Measurements from ENCODE around the gene MRPL34.
"Not testable (repeated sequence)": the region's sequence is repeated elsewhere in the genome, so short reads cannot be mapped to it uniquely, and the experiment has no call there.

MRPL34 gene

DNA sequence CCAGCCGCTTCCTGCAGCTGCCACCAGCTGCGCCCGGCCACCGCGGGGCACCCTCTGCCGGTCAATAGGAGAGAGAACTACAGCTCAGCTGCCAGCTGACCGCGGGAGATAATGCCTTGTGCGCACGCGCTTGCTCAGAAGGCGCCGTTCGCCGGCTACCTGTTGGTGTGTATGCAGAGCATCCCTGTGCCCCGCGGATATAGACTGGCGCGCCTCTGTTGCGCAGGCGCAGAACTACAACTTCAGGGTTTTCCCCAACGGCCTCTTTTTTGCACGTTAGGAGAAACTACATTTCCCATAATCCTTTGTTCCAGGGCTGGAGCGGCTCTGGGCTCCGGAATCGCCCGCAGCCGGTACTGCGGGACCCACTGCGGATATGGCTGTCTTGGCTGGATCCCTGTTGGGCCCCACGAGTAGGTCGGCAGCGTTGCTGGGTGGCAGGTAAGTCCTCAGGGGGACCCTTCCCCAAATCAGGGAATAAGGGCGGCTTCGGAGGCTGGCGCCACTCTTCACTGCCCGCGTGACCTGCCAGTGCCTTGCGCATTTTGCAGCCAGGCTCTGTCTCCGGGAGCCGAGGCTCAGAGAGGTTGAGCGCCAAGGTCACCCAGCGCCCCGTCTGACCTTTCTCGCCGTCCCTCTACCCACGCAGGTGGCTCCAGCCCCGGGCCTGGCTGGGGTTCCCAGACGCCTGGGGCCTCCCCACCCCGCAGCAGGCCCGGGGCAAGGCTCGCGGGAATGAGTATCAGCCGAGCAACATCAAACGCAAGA lies at the start of gene MRPL34:
Gene MRPL34, plus strand, starts transcription at position 356 of the 768 bp plus-strand sequence. Its CDS starts 21 bp downstream, at position 377.
- FAIRE-seq (peak; percentile 93), DNase-seq (ENCODE audit: low spot score) (peak; percentile 100)

DNA sequence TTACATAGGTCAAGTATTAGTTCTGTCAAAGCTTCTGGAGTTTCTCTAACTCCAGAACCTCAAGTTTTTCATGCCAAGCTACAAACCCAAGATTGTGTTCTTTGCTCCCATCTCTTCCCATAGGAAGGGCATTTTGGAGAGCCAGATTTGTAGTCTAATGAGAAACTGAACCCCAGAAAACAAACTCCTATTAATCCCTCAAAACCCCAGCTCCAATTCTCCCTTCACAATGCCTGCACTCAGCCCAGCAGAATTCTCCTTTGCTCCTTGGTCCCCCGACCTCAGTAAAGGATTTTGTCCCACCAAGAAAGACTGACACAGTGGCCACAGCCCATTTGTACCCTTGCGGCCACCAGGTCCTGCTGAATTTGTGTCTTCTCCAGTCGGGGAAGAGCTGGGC lies 49.5 kb upstream of the MRPL34 start:
- FAIRE-seq (no peak), DNase-seq (ENCODE audit: low spot score) (no peak)

DNA sequence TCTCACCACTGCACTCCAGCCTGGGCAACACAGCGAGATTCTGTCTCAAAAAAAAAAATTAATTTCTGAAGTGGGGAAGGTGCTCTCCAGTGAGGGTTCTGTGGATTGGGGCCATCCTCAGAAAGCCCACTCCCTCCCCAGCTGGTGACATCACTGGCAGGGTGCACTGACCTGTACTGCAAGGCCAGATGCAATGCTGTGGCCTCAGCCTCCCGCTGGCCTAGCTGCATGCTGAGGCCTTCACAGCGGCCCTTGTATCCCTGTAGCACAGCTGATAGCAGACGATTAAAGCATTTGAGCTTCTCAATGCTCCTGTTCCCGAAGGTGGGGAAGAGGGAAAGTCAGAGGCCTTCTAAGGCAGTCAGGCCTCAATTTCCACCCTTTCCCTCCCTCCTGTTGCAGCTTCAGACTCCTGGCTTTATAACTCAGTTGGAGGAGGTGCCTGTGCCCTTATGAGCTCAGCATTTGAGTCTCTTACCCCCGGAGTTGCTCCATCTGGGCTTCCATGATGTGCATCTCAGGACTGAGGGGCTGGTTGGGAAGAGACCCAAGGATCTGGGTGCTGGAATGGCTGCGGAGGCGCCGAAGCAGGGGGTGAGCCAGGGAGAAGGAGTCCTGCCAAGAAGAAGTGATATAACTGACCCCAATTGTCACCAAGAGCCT lies 46.4 kb upstream of the MRPL34 start:
- no peak for FAIRE-seq

DNA sequence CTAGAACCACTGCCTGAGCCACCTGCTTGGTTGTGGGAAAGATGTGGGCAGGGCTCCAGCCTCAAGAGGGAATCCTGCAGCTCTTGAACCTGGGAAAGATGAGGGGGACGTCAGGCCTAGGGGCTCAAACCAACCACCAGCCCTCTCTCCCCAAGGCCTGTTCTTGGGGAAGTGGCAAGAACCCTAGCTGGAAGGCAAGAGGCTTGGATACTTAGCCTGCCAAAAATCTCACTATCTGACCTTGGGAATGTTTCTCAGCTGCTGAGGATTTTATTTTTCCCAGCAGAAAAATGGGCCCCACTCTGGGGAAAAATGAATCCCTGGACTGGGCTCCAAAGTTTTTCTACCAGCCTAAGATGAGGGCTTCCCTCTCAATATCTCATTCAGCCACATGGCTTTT lies 45.7 kb upstream of the MRPL34 start:
- FAIRE-seq (no peak), DNase-seq (ENCODE audit: low spot score) (no peak)

More for the DNA sequence above, 46.4 kb upstream of the MRPL34 start:
- DNase-seq (ENCODE audit: low spot score): no peak

DNA sequence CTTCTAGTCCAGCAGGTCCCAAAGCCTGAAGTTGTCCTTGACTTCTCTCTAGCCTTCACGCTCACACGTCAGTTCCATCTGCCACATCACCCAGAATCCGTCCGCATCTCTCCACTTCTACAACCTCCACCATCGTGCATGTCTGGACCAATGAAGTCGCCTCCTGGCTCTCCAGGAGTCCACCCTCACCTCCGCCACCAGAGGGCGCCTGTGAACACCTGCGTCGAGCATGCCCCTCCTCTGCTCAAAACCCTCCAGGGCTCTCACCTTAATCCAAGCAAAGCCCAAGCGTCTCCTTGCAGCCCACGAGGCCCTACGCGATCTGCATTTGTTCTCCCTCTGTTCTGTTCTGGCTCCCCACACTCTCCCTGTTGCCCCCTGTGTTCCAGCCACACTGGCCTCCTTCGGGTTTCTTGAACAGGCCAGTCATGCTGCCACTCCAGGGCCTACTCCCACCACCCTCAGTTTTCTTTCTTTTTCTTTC lies 44.8 kb upstream of the MRPL34 start:
- peak; percentile 68 for DNase-seq (ENCODE audit: low spot score)
- peak; percentile 37 for FAIRE-seq

DNA sequence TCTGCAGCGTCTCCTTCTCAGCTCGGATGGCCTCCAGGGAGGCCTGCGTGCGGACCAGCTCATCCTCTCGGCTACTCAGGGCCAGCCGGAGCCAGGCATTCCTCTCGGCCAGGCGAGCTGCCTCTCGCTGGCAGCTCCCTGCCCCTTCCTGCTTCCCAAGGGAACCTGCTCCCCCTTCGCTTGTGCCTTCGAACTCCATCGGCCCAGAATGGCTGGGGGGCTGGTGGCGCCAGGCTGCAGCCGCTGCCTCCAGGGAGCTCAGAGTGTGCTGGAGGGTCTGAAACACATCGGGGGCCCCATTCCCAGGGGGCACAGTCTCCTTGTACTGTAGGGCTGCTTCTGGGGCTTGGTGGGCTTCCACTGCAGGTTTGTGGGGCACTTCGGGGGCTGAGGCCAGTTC lies 43.1 kb upstream of the MRPL34 start:
- FAIRE-seq: no peak

DNA sequence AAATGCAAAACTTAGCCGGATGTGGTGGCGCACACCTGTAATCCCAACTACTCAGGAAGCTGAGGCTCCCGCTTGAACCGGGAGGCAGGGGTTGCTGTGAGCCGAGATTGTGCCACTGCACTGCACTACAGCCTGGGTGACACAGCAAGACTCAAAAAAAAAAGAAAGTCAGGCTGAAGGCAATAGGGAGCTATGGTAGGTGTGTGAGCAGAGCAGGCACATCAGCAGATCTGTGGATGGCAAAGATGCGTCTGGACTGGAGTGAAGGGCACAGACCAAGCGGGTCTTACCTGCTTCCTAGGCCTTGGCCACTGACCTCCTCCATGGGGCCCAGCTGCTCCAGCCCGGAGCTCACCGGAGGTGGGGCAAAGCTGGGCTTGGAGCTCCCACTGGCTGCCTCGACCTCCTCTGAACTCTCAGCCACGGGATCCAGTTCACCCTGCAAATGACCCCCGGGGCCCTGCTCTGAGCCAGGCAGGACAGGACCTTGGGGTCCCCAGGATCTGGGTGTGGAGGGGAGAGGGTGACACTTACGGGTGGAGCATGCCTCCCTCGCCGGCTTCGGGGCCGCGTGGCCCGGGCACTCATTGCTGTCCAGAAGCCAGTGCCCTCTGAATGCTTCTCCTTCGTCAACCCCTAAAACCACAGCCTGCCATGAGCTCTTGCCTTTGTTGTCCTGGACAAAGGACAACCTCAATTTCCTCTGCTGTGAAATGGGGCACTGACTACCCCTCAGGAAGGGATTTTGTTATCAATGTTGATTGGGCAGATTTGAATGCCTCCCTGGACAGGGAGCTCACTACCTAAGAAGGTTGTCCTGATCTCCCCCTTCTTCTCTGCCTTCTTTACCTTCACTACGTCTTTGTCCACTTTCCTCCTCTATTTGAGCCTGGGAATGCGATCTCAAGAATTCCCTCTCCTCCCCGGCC lies 41.7 kb upstream of the MRPL34 start:
- FAIRE-seq (no peak), DNase-seq (ENCODE audit: low spot score) (no peak)

More for the DNA sequence above, 43.1 kb upstream of the MRPL34 start:
- DNase-seq (ENCODE audit: low spot score): no peak

DNA sequence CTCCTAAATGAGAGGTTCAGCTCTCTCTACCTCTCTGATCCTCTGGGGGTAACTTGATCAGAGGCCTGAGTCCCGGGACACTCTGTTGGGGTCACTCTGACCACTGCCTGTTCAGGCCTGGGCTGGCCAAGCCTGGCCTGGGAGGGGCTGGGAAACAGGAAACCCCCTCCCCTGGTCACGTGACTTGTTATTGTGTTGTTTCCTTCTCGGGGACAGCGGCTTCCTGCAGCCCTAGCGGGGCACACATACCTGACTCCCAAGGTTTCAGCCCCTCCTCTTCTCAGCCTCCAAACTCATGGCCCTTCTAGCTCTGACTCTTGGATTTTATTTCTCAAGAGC lies 41.1 kb upstream of the MRPL34 start, which contains the start of gene USHBP1:
Gene USHBP1, minus strand, starts transcription at position 105 of the 339 bp plus-strand sequence. CDS start 446 bp downstream, outside the sequence.
- no peak for FAIRE-seq
- no peak for DNase-seq (ENCODE audit: low spot score)

DNA sequence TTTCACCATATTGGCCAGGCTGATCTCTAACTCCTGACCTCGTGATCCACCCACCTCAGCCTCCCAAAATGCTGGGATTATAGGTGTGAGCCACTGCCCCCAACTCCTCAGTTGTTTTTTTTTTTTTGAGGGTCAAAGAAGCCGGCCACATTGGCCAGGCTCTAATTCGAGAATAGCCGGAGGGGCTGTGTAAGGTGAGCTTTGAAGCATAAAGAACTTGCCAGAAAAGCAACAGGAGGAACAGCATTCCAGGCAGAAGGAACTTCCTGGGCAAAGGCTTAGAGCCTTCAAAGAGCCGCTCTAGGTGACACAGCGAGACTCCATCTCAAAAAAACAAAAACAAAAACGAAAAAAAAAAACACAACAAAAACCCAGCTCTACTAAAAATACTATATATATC lies 39.6 kb upstream of the MRPL34 start:
- DNase-seq (ENCODE audit: low spot score): no peak
- FAIRE-seq: no peak

DNA sequence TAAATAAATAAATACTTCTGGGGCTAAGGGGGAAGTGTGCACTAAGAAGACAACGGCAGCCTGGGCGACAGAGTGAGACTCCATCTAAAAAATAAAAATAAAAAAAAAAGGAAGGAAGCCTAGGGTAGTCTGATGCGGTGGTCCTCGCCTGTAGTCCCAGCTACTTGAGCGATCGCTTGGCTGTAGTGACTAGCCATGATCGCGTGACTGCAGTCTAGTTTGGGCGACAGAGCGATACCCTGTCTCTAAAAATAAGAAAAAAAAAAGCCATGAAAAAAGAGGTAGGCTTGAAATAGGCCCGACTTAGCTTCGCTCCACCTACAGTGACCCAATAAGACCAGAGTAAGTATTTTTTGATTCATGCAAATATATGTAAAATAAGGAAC lies 39.1 kb upstream of the MRPL34 start:
- FAIRE-seq (no peak), DNase-seq (ENCODE audit: low spot score) (no peak)

DNA sequence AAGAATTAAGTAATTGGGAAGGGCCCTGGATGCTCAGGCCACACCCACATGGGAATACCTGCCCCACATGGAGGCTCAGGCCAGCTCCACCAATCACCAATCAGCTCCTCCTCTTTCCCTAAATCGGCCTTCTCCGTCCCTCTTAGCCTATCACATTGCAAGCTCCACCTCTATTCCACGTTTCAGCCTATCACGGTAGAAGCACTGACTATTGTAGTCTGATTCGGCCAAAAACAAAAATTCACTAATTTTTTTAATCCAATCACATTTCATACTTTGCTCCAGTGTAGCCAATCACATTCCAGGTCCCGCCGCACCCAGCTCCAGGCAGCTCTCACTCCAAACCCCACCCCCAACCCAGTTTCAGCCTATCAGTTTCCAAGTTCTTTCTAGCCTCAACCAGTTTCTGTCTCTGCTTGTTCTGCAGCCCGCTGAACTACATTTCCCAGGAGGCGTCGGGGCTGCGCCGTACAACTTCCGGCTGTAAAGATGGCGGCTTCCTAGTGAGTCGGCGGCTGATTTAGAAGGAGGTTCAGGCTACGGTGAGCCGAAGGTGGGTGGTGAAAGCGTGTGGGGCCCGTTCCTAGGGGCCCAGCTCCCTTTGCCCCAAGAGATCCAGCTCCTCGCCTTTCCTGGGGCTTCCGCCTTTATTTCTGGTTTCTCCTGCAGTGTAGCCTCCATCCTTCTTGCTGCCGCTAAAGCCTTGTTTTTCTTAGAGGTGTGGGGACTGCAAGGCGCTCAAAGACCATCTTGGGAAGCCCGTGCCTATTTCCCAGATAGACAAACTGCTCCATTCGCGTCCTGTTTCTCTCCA lies 38.5 kb upstream of the MRPL34 start, which contains the start of gene BABAM1:
Gene BABAM1, plus strand, starts transcription at position 469 of the 814 bp plus-strand sequence. CDS start 1,364 bp downstream, outside the sequence.
- FAIRE-seq (peak; percentile 98), DNase-seq (ENCODE audit: low spot score) (peak; percentile 98)

DNA sequence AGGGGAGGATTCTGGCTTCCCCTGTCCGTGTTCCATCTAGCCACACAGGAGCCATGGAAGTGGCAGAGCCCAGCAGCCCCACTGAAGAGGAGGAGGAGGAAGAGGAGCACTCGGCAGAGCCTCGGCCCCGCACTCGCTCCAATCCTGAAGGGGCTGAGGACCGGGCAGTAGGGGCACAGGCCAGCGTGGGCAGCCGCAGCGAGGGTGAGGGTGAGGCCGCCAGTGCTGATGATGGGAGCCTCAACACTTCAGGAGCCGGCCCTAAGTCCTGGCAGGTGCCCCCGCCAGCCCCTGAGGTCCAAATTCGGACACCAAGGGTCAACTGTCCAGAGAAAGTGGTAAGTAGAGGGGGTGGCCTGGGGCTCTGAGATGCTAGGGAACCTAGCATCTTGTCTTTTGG lies 36.9 kb upstream of the MRPL34 start:
- DNase-seq (ENCODE audit: low spot score) (no peak), FAIRE-seq (no peak)

DNA sequence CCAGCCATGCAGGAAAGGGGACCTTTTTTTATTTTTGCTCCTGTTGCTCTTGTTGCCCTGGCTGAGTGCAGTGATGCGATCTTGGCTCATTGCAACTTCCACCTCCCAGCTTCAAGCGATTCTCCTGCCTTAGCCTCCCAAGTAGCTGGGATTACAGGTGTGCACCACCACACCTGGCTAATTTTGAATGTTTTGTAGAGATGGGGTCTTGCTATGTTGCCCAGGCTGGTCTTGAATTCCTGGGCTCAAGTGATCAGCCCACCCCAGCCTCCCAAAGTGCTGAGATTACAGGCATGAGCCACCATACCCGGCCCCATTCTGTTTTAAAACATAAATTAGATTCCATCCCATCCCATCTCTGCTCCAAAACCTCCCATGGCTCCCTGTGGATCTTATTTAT lies 30.8 kb upstream of the MRPL34 start:
- DNase-seq (ENCODE audit: low spot score); FAIRE-seq: not testable (repeated sequence)

DNA sequence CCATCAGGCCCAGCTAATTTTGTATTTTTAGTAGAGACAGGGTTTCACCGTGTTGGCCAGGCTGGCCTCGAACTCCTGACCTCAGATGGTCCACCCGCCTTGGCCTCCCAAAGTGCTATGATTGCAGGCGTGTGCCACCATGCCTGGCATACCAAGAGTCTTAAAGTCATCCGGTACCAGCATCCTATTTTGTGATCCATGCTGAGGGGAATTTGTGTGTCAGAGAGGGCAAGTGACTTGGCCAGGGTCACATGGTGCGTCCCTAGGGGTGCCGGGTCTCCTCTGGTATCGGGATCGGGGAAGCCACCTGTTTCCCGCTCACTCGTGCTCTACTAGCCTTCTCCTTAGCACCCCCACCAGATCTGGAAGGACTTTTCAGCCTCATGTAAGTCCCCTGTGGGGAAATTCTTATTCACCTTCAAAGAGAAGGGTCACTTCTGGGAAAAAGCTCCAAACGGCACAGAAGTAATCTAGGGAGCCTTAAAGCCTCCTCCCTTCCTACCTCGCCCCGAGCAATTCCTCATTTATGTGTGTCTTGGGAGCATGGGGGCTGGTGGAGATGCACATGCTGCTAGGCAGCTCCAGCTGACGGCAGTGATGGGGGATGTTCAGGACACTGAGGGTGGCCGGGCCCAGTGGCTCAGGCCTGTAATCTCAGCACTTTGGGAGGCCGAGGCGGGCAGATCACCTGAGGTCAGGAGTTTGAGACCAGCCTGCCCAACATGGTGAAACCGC lies 30.1 kb upstream of the MRPL34 start:
- FAIRE-seq (no peak), DNase-seq (ENCODE audit: low spot score) (no peak)

DNA sequence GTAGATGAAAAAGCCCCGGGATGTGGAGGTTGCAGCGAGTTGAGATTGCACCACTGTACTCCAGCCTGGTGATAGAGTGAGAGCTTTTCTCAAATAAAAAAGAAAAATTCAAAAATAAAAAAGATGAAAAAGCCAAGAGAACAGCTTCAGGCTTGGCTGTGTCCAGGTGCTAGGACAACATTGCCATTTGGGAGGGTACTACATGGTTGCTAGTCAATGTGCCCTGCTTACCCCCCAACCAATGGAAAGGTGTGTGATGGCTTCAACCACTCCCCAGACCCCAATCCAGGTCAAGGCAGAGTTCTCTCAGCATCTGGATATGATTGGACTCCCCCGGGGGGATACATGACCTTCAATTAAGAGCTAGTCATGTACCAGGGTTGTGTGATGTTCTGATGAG lies 26.2 kb upstream of the MRPL34 start:
- no peak for FAIRE-seq
- DNase-seq (ENCODE audit: low spot score): no peak

DNA sequence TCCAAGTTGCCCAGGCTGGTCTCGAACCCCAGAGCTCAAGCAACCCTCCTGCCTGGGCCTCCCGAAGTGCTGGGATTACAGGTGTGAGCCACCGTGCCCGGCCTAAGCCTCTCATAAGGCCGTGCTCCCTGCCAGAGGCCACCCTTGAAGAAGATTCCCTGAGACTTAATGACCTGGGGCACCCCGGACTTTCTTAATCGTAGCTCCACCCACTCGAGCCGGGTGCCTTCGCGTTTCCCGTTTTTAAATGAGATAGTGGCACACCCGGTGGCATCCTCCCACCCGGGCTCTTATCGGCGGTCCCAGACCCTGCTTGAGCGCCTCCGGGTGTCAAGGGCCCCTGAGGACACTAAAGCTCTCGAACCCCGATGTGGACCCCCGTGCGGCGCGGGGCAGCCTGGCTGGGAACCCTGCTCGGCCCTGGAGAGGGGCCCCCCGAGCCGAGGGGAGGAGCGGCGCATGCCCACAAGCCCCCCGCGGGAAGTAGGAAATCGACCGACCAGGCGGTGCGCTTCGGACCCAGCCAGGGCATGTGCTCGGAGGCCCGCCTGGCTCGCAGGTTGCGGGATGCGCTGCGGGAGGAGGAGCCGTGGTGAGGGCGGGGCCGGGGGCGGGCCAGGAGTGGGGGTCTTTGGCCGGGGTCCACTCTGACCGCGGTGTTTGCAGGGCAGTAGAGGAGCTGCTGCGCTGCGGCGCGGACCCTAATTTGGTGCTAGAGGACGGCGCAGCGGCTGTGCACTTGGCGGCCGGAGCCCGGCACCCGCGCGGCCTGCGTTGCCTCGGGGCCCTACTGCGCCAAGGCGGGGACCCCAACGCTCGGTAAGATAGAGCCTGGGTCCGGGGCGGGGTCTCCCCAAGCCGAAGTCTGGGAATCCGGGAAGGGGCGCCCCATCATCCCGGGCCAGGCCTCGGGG lies 24.0 kb upstream of the MRPL34 start, which contains the start of gene ANKLE1:
Gene ANKLE1, plus strand, starts transcription at position 511 of the 914 bp plus-strand sequence. Its CDS starts 20 bp downstream, at position 531.
- DNase-seq (ENCODE audit: low spot score) (no peak), FAIRE-seq (no peak)

DNA sequence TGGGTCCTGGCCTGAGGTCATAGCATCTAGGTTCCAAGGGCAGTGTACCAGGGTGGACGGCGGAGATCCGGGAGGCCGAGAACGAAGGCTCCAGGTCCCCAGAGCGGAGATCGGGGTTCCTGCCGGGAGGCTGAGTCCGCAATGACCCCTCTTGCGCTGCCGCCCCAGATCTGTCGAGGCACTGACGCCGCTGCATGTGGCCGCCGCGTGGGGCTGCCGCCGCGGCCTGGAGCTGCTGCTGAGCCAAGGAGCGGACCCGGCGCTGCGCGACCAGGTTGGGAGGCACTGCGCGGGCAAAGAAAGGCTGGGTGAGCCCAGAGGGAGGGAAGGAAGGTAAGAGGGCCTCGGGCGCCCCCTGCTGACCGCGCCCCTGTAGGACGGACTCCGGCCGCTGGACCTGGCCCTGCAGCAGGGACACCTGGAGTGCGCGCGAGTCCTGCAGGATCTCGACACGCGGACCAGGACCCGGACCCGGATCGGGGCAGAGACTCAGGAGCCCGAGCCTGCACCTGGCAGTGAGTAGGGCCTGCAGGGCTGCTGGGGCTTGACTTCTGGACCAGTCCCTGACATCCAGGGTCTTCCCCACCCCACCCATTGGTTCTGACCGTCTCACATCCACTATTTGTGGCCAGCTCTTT lies 23.1 kb upstream of the MRPL34 start:
- DNase-seq (ENCODE audit: low spot score) (peak; percentile 75), FAIRE-seq (no peak)

DNA sequence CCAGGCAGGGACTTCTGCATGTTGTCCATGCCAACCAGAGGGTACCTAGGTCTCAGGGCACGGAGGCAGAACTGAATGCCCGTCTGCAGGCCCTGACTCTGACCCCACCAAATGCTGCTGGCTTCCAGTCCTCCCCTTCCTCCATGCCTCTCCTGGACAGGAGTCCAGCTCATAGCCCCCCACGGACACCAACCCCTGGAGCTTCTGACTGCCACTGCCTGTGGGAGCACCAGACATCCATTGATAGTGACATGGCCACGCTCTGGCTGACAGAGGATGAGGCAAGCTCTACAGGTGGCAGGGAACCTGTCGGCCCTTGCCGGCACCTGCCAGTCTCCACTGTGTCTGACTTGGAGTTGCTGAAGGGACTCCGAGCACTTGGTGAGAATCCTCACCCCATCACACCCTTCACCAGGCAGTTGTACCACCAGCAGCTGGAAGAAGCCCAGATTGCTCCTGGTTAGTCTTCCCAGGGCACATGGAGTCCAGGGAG lies 22.1 kb upstream of the MRPL34 start:
- FAIRE-seq: no peak

More for the DNA sequence above, 22.1 kb upstream of the MRPL34 start:
- no peak for DNase-seq (ENCODE audit: low spot score)

Data from RCC 7860 (cell line).